GM12878 (cell line): ENCODE results near the gene HSD11B1L. TPM values are rescaled to one million over a fixed set of nuclear protein-coding genes. Genes with fewer than 3 reads are reported as not detected.

ENCODE experiments used
- ATAC-seq: fragments of 200-7000 bp; cut with Tn5 transposase; 3 replicates; pipeline ENCODE4 v1.9.1; 2020; ENCODE audit warnings: mild to moderate bottlenecking, moderate library complexity
- BruUV-seq: library from RNA; stranded (reverse); fragments of 400-500 nt; replicated peaks from 2 replicates; lab custom pipeline; 2021; lab: Mats Ljungman, UMichigan
- CTCF ChIA-PET: fragments of 300-600 bp; sonication (Branson Sonifier 250); formaldehyde crosslinking; extraction: SDS; loops from one replicate; lab custom pipeline; 2021; ENCODE audit warnings: inconsistent platforms; lab: Yijun Ruan, JAX
- POLR2A ChIA-PET: fragments of 350-600 bp; formaldehyde crosslinking; extraction: SDS; loops from one replicate; lab custom pipeline; 2021; ENCODE audit warnings: inconsistent platforms; lab: Charles Lee
- RAD21 ChIA-PET: fragments of 300-600 bp; sonication (Branson Sonifier 250); formaldehyde crosslinking; loops from one replicate; lab custom pipeline; 2023; ENCODE audit warnings: antibody characterized with exemption; ENCODE audit not compliant: unreplicated experiment; lab: Charles Lee
- SMC1A ChIA-PET: fragments of 300-600 bp; sonication (Branson Sonifier 250); formaldehyde crosslinking; loops from one replicate; lab custom pipeline; 2023; ENCODE audit not compliant: unreplicated experiment, uncharacterized antibody; lab: Charles Lee
- DNase-seq: peaks from one replicate; pipeline ENCODE4 v3.0.0-alpha.2; 2011; ENCODE audit warnings: low read depth, low spot score
- FAIRE-seq: peaks from 3 replicates; lab custom pipeline; 2011; peaks lifted over from hg19 to GRCh38; lab: Jason Lieb, UNC
- H2AFZ ChIP-seq: 2 replicates; pipeline ENCODE4 v1.6.0; 2011; ENCODE audit warnings: low read depth, low read length, control low read depth; ENCODE audit not compliant: control insufficient read depth
- H3K27ac ChIP-seq: 2 replicates; pipeline ENCODE4 v1.5.1; 2011; ENCODE audit warnings: control low read depth; ENCODE audit not compliant: control insufficient read depth, insufficient read depth
- H3K27me3 ChIP-seq, 2 experiments: replicated peaks in 1 of 2; 2 replicates each; pipeline versions ENCODE4 v1.6.0 to v1.6.1; 2011; ENCODE audit warnings: low read length in 1 of 2; ENCODE audit not compliant: control insufficient read depth in 2 of 2, insufficient read depth in 2 of 2
- H3K36me3 ChIP-seq, 2 experiments: 2 replicates each; pipeline ENCODE4 v1.5.1; 2011; ENCODE audit warnings: low read length in 1 of 2; ENCODE audit not compliant: control insufficient read depth in 2 of 2, insufficient read depth in 2 of 2
- H3K4me1 ChIP-seq: 2 replicates; pipeline ENCODE4 v1.6.1; 2011; ENCODE audit warnings: mild to moderate bottlenecking, low read length, moderate library complexity, mixed read lengths; ENCODE audit not compliant: control insufficient read depth, insufficient read depth
- H3K4me2 ChIP-seq: 2 replicates; pipeline ENCODE4 v1.6.0; 2011; ENCODE audit warnings: control low read depth; ENCODE audit not compliant: control insufficient read depth, insufficient read depth
- H3K4me3 ChIP-seq: fragments of 200-600 bp; sonication (generic); 2 replicates; pipeline ENCODE4 v1.5.1; 2016
- H3K79me2 ChIP-seq: 2 replicates; pipeline ENCODE4 v1.6.0; 2011; ENCODE audit warnings: low read length; ENCODE audit not compliant: control insufficient read depth, insufficient read depth
- H3K9ac ChIP-seq: 2 replicates; pipeline ENCODE4 v1.8.0; 2011; ENCODE audit warnings: low read length, control low read depth, mixed read lengths; ENCODE audit not compliant: control insufficient read depth, insufficient read depth
- H3K9me3 ChIP-seq: replicated peaks from 3 replicates; pipeline ENCODE4 v1.5.1; 2011; ENCODE audit warnings: mild to moderate bottlenecking, low read length; ENCODE audit not compliant: control insufficient read depth, insufficient read depth
- H4K20me1 ChIP-seq: 2 replicates; pipeline ENCODE4 v1.6.0; 2011; ENCODE audit not compliant: control insufficient read depth, insufficient read depth
- BRCA1 ChIP-seq: IDR thresholded peaks from 2 replicates; pipeline ENCODE4 v1.6.1; 2011; ENCODE audit warnings: low read depth, low read length, improper control_type of control experiment
- CEBPB ChIP-seq, 2 experiments: fragments of 150-350 bp in 1 of 2; IDR thresholded peaks; 2 replicates each; pipeline ENCODE4 v1.6.1; 2012 to 2014; ENCODE audit warnings: low read depth in 2 of 2, low read length in 2 of 2, borderline replicate concordance in 1 of 2, inconsistent platforms in 1 of 2
- GATAD2B ChIP-seq: fragments of 450-650 bp; conservative IDR thresholded peaks from 2 replicates; pipeline ENCODE4 v1.6.1; 2017; ENCODE audit warnings: low read depth, mild to moderate bottlenecking, moderate library complexity
- MTA3 ChIP-seq: IDR thresholded peaks from 2 replicates; pipeline ENCODE4 v1.6.1; 2012; ENCODE audit warnings: low read length, inconsistent platforms, borderline replicate concordance
- MXI1 ChIP-seq: fragments of 150-350 bp; IDR thresholded peaks from 2 replicates; pipeline ENCODE4 v1.6.1; 2011; ENCODE audit warnings: low read depth, mild to moderate bottlenecking, inconsistent platforms, low read length, improper control_type of control experiment
- NR2F1 ChIP-seq: fragments of 450-650 bp; conservative IDR thresholded peaks from 2 replicates; pipeline ENCODE4 v1.6.1; 2017; ENCODE audit warnings: mild to moderate bottlenecking
- POLR2AphosphoS2 ChIP-seq: IDR thresholded peaks from 2 replicates; pipeline ENCODE4 v1.6.1; 2011; ENCODE audit warnings: low read depth, mild to moderate bottlenecking, low read length, improper control_type of control experiment, moderate library complexity
- RCOR1 ChIP-seq: conservative IDR thresholded peaks from 2 replicates; pipeline ENCODE4 v1.6.1; 2012; ENCODE audit warnings: low read depth, low read length, improper control_type of control experiment
- SMAD5 ChIP-seq: IDR thresholded peaks from 2 replicates; pipeline ENCODE4 v1.6.1; 2016; ENCODE audit warnings: antibody characterized with exemption, low read depth
- WGBS: methylation state at CpG from one replicate; pipeline ENCODE4 v1.1.6; 2016; ENCODE audit warnings: low lambda C conversion rate; ENCODE audit not compliant: insufficient replicate concordance, insufficient coverage; ENCODE audit errors: missing lambda C conversion rate; 5-methylcytosine and 5-hydroxymethylcytosine counted together
- in situ Hi-C: fragments of 300-500 bp; cut with MboI; formaldehyde crosslinking; loops from 9 replicates; pipeline ENCODE4 v1.14.3; 2018; ENCODE audit warnings: mixed read lengths
- intact Hi-C: fragments of 100-400 bp; cut with micrococcal nuclease; formaldehyde crosslinking; loops from one replicate; pipeline ENCODE4 v1.14.2; 2022; ENCODE audit not compliant: unreplicated experiment
- polyA plus RNA-seq, 11 experiments: library from polyadenylated mRNA; depleted of rRNA in 4 of 11; unstranded in 6 of 11; stranded (reverse) in 5 of 11; fragments of >200 nt; fragmentation: Nextera tagmentation in 4 of 11; fragmentation: Illumina TruSeq in 1 of 11; extraction: Ambion mirVana in 4 of 11; extraction: Trizol in 1 of 11; gene quantifications; 1 replicate in 1 of 11; 2 replicates in 10 of 11; pipeline versions ENCODE4 v1.2.1 to v1.2.3, GENCODE V29; 2011 to 2016; ENCODE audit warnings: inconsistent platforms in 2 of 11, missing spikeins in 2 of 11, low read depth in 1 of 11
- total RNA-seq, 4 experiments: library from RNA; depleted of rRNA in 3 of 4; stranded (reverse); fragments of >200 nt in 3 of 4; fragmentation: Illumina TruSeq in 1 of 4; extraction: Trizol in 1 of 4; gene quantifications; 2 replicates each; pipeline versions ENCODE4 v1.2.1 to v1.2.3, GENCODE V29; 2013 to 2021
- TF ChIP-seq, protein P1 (sequence below): fragments of 450-650 bp; IDR thresholded peaks from 2 replicates; pipeline ENCODE4 v1.6.1; 2017; ENCODE audit warnings: mild to moderate bottlenecking, low read depth, inconsistent platforms; ENCODE audit not compliant: poor library complexity, severe bottlenecking
- TF ChIP-seq, protein P2 (sequence below): fragments of 450-650 bp; formaldehyde crosslinking; IDR thresholded peaks from 2 replicates; pipeline ENCODE4 v1.5.0; 2022; ENCODE audit warnings: mild to moderate bottlenecking, missing genetic modification characterization

HSD11B1L gene
- total and polyA plus RNA-seq, 10 of the 15 experiments (the other 5 are each of a cell fraction or from before 2014, with no cell fraction given), result 0.29 to 1.8 (median 1.1) TPM; not detected in 1

DNA sequence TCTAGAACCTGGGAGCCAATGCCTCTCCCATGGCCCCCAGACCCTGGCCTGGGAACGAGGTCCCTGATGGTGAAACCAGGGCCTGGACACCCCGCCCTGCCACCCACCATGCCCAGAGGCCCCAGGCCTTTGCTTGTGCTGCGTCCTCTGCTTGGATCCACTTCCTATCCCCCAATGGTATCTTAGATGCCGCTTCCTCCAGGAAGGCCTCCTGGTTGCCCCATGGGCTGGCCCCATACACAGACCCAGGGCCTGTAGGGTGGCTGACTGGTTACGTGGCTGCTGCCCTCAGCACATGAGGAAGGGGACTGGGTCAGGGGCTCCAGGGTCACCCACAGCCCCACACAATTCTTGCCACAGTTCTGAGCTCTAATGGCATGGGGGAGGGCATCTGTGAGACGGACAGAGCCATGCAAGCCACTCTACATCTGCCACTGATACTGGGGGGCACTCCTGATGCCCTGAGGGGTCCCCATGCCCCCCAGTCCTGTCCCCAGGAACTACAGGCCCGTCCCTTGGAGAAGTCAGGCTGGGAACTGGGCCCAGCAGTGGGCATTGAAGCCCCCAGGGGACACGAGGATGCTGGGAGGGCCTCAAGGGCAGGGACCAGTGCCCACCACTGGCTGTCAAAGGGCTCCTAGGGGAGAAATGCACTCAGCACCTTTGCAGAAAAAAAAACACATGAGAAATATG, 14.3 kb downstream of the HSD11B1L start:
- FAIRE-seq (no peak), DNase-seq (no peak), ATAC-seq (no peak)
- intact Hi-C loops, result no loop called here
- Histone ChIP-seq H3K9me3 (no peaks in the 10 kb centered on the region), H3K9ac (no peak overlapping the region; the same call in 1 of the 2 replicates), H3K27me3 (no peaks in the 10 kb centered on the region), H3K27ac (no peak overlapping the region), H4K20me1 (no peaks in the 10 kb centered on the region; the same call in none of the 2 replicates), H3K4me3 (no peak overlapping the region), H3K79me2 (peaks cover 45% of the 10 kb centered on the region), H3K36me3 (peaks cover 13 to 62% of the 10 kb centered on the region in 2 experiments), H3K4me1 (peaks cover 10% of the 10 kb centered on the region), H3K4me2 (0 out of 2 replicates have a peak overlapping the region, but pooled peaks have one; percentile 9), H2AFZ (no peak overlapping the region)
- SMC1A ChIA-PET, result no interaction called here
- BruUV-seq, result no TSS peak
- TF ChIP-seq MTA3 (no peak), POLR2AphosphoS2 (peak; percentile 21; the same call in 1 of the 2 replicates), SMAD5 (no peak), GATAD2B (no peak), RCOR1 (no peak)
- RAD21 ChIA-PET, result no interaction called here
- CTCF ChIA-PET, result no interaction called here
- POLR2A ChIA-PET, result no interaction called here
- WGBS, result 71% methylated on average over 8 of the region's 8 CpGs
- in situ Hi-C loops, result no loop called here

DNA sequence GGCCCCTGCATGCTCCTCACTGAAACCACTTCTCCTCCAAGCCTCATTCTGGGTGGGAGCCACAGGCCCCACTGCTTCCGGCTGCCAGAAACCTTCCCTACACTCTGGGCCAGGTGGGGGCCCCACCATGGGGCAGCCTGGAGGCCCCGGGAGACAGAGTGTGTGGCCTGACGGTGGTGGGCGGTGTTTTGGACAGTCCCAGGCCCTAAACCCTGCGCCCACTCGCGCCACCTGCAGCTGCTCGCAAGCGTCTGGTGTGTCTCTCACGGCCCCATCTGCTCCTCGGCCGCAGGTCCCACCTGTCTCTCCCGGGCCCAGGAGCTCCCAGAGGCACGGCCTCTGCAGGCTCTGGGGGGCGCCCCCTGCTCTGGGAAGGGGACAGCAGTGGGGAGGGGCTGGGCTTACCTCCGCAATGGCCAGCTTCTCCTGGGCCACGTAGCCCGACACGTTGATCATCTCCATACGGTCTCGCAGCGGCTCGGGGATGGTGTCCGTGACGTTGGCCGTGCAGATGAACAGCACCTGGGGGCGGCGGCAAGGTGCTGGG, 14.9 kb downstream of the HSD11B1L start:
- SMC1A ChIA-PET, result no interaction called here
- H3K4me2 ChIP-seq, result no peak overlapping the region
- H3K27me3 ChIP-seq, result no peaks in the 10 kb centered on the region
- H3K4me1 ChIP-seq, result peaks cover 10% of the 10 kb centered on the region
- no peak for DNase-seq
- CTCF ChIA-PET, result no interaction called here
- RAD21 ChIA-PET, result no interaction called here
- FAIRE-seq, result no peak
- H2AFZ ChIP-seq, result no peak overlapping the region
- WGBS, result 56% methylated on average over 28 of the region's 28 CpGs
- ATAC-seq, result peak; percentile 6
- intact Hi-C loops (no loop called here), in situ Hi-C loops (no loop called here)
- POLR2A ChIA-PET, result no interaction called here
- H3K9me3 ChIP-seq, result no peaks in the 10 kb centered on the region
- H3K36me3 ChIP-seq, result peaks cover 15 to 66% of the 10 kb centered on the region in 2 experiments
- H3K27ac ChIP-seq, result no peak overlapping the region
- no peak overlapping the region; the same call in 1 of the 2 replicates for H3K9ac ChIP-seq
- H3K4me3 ChIP-seq, result no peak overlapping the region
- H4K20me1 ChIP-seq, result no peaks in the 10 kb centered on the region; the same call in none of the 2 replicates
- no TSS peak for BruUV-seq
- H3K79me2 ChIP-seq, result peaks cover 39% of the 10 kb centered on the region
- TF ChIP-seq BRCA1 (no peak), MXI1 (no peak), CEBPB (IDR thresholded peaks at IDR 0.05; ENCODE audit: borderline replicate concordance in 1 of 2, low read depth in 2 of 2, low read length in 2 of 2) (no peak), NR2F1 (no peak)
- TF ChIP-seq, protein P1, sequence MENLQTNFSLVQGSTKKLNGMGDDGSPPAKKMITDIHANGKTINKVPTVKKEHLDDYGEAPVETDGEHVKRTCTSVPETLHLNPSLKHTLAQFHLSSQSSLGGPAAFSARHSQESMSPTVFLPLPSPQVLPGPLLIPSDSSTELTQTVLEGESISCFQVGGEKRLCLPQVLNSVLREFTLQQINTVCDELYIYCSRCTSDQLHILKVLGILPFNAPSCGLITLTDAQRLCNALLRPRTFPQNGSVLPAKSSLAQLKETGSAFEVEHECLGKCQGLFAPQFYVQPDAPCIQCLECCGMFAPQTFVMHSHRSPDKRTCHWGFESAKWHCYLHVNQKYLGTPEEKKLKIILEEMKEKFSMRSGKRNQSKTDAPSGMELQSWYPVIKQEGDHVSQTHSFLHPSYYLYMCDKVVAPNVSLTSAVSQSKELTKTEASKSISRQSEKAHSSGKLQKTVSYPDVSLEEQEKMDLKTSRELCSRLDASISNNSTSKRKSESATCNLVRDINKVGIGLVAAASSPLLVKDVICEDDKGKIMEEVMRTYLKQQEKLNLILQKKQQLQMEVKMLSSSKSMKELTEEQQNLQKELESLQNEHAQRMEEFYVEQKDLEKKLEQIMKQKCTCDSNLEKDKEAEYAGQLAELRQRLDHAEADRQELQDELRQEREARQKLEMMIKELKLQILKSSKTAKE, result no peak
- TF ChIP-seq, protein P2, sequence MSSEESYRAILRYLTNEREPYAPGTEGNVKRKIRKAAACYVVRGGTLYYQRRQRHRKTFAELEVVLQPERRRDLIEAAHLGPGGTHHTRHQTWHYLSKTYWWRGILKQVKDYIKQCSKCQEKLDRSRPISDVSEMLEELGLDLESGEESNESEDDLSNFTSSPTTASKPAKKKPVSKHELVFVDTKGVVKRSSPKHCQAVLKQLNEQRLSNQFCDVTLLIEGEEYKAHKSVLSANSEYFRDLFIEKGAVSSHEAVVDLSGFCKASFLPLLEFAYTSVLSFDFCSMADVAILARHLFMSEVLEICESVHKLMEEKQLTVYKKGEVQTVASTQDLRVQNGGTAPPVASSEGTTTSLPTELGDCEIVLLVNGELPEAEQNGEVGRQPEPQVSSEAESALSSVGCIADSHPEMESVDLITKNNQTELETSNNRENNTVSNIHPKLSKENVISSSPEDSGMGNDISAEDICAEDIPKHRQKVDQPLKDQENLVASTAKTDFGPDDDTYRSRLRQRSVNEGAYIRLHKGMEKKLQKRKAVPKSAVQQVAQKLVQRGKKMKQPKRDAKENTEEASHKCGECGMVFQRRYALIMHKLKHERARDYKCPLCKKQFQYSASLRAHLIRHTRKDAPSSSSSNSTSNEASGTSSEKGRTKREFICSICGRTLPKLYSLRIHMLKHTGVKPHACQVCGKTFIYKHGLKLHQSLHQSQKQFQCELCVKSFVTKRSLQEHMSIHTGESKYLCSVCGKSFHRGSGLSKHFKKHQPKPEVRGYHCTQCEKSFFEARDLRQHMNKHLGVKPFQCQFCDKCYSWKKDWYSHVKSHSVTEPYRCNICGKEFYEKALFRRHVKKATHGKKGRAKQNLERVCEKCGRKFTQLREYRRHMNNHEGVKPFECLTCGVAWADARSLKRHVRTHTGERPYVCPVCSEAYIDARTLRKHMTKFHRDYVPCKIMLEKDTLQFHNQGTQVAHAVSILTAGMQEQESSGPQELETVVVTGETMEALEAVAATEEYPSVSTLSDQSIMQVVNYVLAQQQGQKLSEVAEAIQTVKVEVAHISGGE (CRISPR knock-in tag), result no peak
